ENCODE data around the gene SLC25A25. TPM values are rescaled to one million over a fixed set of nuclear protein-coding genes. Genes with fewer than 3 reads are reported as not detected.

SLC25A25 gene
- total and polyA plus RNA-seq, 10 of the 15 experiments (the other 5 are each of a cell fraction or from before 2014, with no cell fraction given), result 0.04 to 17.1 (median 12.4) TPM; not detected in 1

- peaks cover 25% of the 10 kb centered on the region for H3K4me1 ChIP-seq (ENCODE audit: control insufficient read depth, insufficient read depth, low read length)
- peaks cover 10% of the 10 kb centered on the region in 2 experiments; a peak in 3 of 4 replicates for H3K36me3 ChIP-seq (ENCODE audit: control insufficient read depth in 2 of 2, insufficient read depth in 2 of 2, low read length in 1 of 2)
- SMC1A ChIA-PET (ENCODE audit: uncharacterized antibody, unreplicated experiment), result interaction anchor here (0.6 to 3.5 kb wide), 6 partner anchors 12 to 138 kb away, joined by 3 to 21 read pairs (median 8); no protein-coding TSS in a partner anchor
- peaks cover 32% of the 10 kb centered on the region for H3K79me2 ChIP-seq (ENCODE audit: control insufficient read depth, insufficient read depth, low read length)
- no peak for TF ChIP-seq MLLT1 (IDR thresholded peaks at IDR 0.05)
- H3K4me2 ChIP-seq (ENCODE audit: control insufficient read depth, insufficient read depth), result no peak overlapping the region
- FAIRE-seq, result no peak
- ATAC-seq, result no peak
- BruUV-seq (replicated peaks), result no TSS peak
- WGBS (ENCODE audit: insufficient coverage, insufficient replicate concordance, low lambda C conversion rate, missing lambda C conversion rate), result 38% methylated on average over 4 of the region's 4 CpGs
- CTCF ChIA-PET, result interaction anchor here (0.8 to 2.5 kb wide), 11 partner anchors 11 to 223 kb away, joined by 3 to 17 read pairs (median 4); partner anchors contain the start of genes NAIF1 and SLC25A25
- no peak overlapping the region for H2AFZ ChIP-seq (ENCODE audit: control insufficient read depth, low read depth, low read length)
- DNase-seq (ENCODE audit: low read depth, low spot score), result no peak
- H3K9ac ChIP-seq (ENCODE audit: control insufficient read depth, insufficient read depth, low read length), result no peak overlapping the region
- RAD21 ChIA-PET (ENCODE audit: unreplicated experiment), result interaction anchor here (0.8 to 1.3 kb wide), 4 partner anchors 14 to 58 kb away, joined by 3 read pairs; partner anchors contain the start of gene SLC25A25
- no peak overlapping the region for H3K4me3 ChIP-seq
- intact Hi-C loops (cut with micrococcal nuclease; ENCODE audit: unreplicated experiment), result no loop called here
- POLR2A ChIA-PET, result interaction anchor here (0.9 to 2.7 kb wide), 7 partner anchors 13 to 183 kb away, joined by 3 to 12 read pairs (median 4); partner anchors contain the start of genes GOLGA2, NAIF1, SLC25A25 and SWI5
- H4K20me1 ChIP-seq (ENCODE audit: control insufficient read depth, insufficient read depth), result peaks cover 3% of the 10 kb centered on the region; the same call in 1 of the 2 replicates
- H3K27ac ChIP-seq (ENCODE audit: control insufficient read depth, insufficient read depth), result peak overlapping the region; percentile 10; the same call in 1 of the 2 replicates
- H3K27me3 ChIP-seq (replicated peaks in 1 of 2; ENCODE audit: control insufficient read depth in 2 of 2, insufficient read depth in 2 of 2, low read length in 1 of 2), result no peaks in the 10 kb centered on the region
- in situ Hi-C loops (cut with MboI), result no loop called here
- no peaks in the 10 kb centered on the region for H3K9me3 ChIP-seq (replicated peaks; ENCODE audit: control insufficient read depth, insufficient read depth, low read length)
Observed at GRCh38 chr9:128093011-128093410, 25.0 kb downstream of the SLC25A25 start.

GRCh38 chr9:128094166-128094949 is 26.3 kb downstream of the SLC25A25 start:
- Histone ChIP-seq H3K27me3 (replicated peaks in 1 of 2; ENCODE audit: control insufficient read depth in 2 of 2, insufficient read depth in 2 of 2, low read length in 1 of 2) (no peaks in the 10 kb centered on the region), H3K4me3 (no peak overlapping the region), H3K27ac (ENCODE audit: control insufficient read depth, insufficient read depth) (peak overlapping the region; percentile 51), H3K36me3 (ENCODE audit: control insufficient read depth in 2 of 2, insufficient read depth in 2 of 2, low read length in 1 of 2) (peaks cover 7 to 15% of the 10 kb centered on the region in 2 experiments; a peak in 3 of 4 replicates), H3K9ac (ENCODE audit: control insufficient read depth, insufficient read depth, low read length) (peak overlapping the region; percentile 34), H3K79me2 (ENCODE audit: control insufficient read depth, insufficient read depth, low read length) (peaks cover 30% of the 10 kb centered on the region), H2AFZ (ENCODE audit: control insufficient read depth, low read depth, low read length) (peak overlapping the region; percentile 50), H3K4me1 (ENCODE audit: control insufficient read depth, insufficient read depth, low read length) (peaks cover 25% of the 10 kb centered on the region), H3K9me3 (replicated peaks; ENCODE audit: control insufficient read depth, insufficient read depth, low read length) (no peaks in the 10 kb centered on the region), H3K4me2 (ENCODE audit: control insufficient read depth, insufficient read depth) (peak overlapping the region; percentile 85), H4K20me1 (ENCODE audit: control insufficient read depth, insufficient read depth) (peaks cover 3% of the 10 kb centered on the region; the same call in 1 of the 2 replicates)
- BruUV-seq (replicated peaks), result no TSS peak
- intact Hi-C loops (cut with micrococcal nuclease; ENCODE audit: unreplicated experiment) (no loop called here), in situ Hi-C loops (cut with MboI) (no loop called here)
- DNase-seq (ENCODE audit: low read depth, low spot score), result no peak
- peak; percentile 13 for FAIRE-seq
- RAD21 ChIA-PET (ENCODE audit: unreplicated experiment), result interaction anchor here (1.2 to 1.5 kb wide), 3 partner anchors 23 to 139 kb away, joined by 3 to 6 read pairs (median 4); no protein-coding TSS in a partner anchor
- SMC1A ChIA-PET (ENCODE audit: uncharacterized antibody, unreplicated experiment), result interaction anchor here (1.0 to 3.5 kb wide), 6 partner anchors 10 to 151 kb away, joined by 3 to 21 read pairs (median 5); no protein-coding TSS in a partner anchor
- peak; percentile 99 for ATAC-seq
- POLR2A ChIA-PET, result interaction anchor here (0.5 to 2.7 kb wide), 4 partner anchors 11 to 30 kb away, joined by 4 to 12 read pairs (median 8); partner anchors contain the start of genes NAIF1 and SLC25A25
- CTCF ChIA-PET, result interaction anchor here (0.6 to 2.5 kb wide), 9 partner anchors 10 to 1968 kb away, joined by 3 to 15 read pairs (median 7); no protein-coding TSS in a partner anchor
- 40% methylated on average over 8 of the region's 8 CpGs for WGBS (ENCODE audit: insufficient coverage, insufficient replicate concordance, low lambda C conversion rate, missing lambda C conversion rate)
- TF ChIP-seq PKNOX1 (IDR thresholded peaks at IDR 0.05), result peak; percentile 82
- TF ChIP-seq HDGF (IDR thresholded peaks at IDR 0.05), result no peak
- peak; percentile 56 for TF ChIP-seq POLR2AphosphoS5 (IDR thresholded peaks at IDR 0.05; ENCODE audit: low read length)
- TF ChIP-seq KAT2A (conservative IDR thresholded peaks at IDR 0.05; ENCODE audit: control insufficient read depth, low read depth, low read length), result no peak
- no peak for TF ChIP-seq HDAC6 (IDR thresholded peaks at IDR 0.05; ENCODE audit: unreplicated experiment)
- peak; percentile 68; the same call in 1 of the 2 replicates for TF ChIP-seq SPI1 (IDR thresholded peaks at IDR 0.05; ENCODE audit: borderline replicate concordance, insufficient read depth, low read depth, low read length)
- peak; percentile 35; the same call in 1 of the 2 replicates for TF ChIP-seq SIN3A (IDR thresholded peaks at IDR 0.05; ENCODE audit: low read depth, low read length)
- peak; percentile 39 for TF ChIP-seq SP1 (IDR thresholded peaks at IDR 0.05; ENCODE audit: low read depth, low read length)
- no peak for TF ChIP-seq ZNF217 (IDR thresholded peaks at IDR 0.05)
- no peak for TF ChIP-seq CBX3 (IDR thresholded peaks at IDR 0.05; ENCODE audit: borderline replicate concordance, low read depth)
- TF ChIP-seq CREB1 (IDR thresholded peaks at IDR 0.05; ENCODE audit: low read depth), result peak; percentile 83
- TF ChIP-seq RFX5 (IDR thresholded peaks at IDR 0.05; ENCODE audit: low read depth, low read length), result peak; percentile 73

All from GM12878 (cell line).